ENCODE data around the gene ARPC4. TPM values are rescaled to one million over a fixed set of nuclear protein-coding genes. Genes with fewer than 3 reads are reported as not detected.
A peak's percentile ranks its signal among the peaks of the same experiment; 100 is the strongest.

ARPC4 gene
- total RNA-seq, 4 donors from 2014 or later: 129 to 191 (median 164) TPM

GRCh38 chr3:9809239-9809614 is 16.3 kb downstream of the ARPC4 start:
- peaks cover 25 to 50% (median 38%) of the 10 kb centered on the region in 4 donors for H3K36me3 ChIP-seq
- no peaks in the 10 kb centered on the region for H3K27me3 ChIP-seq
- peak overlapping the region; percentile 92 to 99 (median 96) for H3K27ac ChIP-seq (replicated peaks in 1 of 4)
- intact Hi-C loops (cut with DNase I): no loop called here
- H3K4me3 ChIP-seq: peak overlapping the region; percentile 69 to 89 (median 80)
- no peaks in the 10 kb centered on the region for H3K9me3 ChIP-seq
- no peak for DNase-seq (ENCODE audit: extremely low spot score)
- H3K4me1 ChIP-seq: peaks cover 18 to 27% (median 24%) of the 10 kb centered on the region in 4 donors
- TF ChIP-seq CTCF (IDR thresholded peaks at IDR 0.05) (no peak), POLR2A (IDR thresholded peaks at IDR 0.05; ENCODE audit: low read depth) (no peak), POLR2AphosphoS5 (IDR thresholded peaks at IDR 0.05) (no peak), EP300 (IDR thresholded peaks at IDR 0.05) (no peak)
- WGBS: 88% methylated on average over 4 of the region's 4 CpGs

GRCh38 chr3:9809615-9810432 is 16.9 kb downstream of the ARPC4 start, which contains the start of gene TTLL3:
Gene TTLL3, plus strand, starts transcription at chr3:9810262. Its CDS starts 400 bp downstream, at chr3:9810662.
- Histone ChIP-seq H3K4me3 (peak within 1 kb of the TSS; percentile 69 to 89 (median 80)), H3K36me3 (peaks cover 20 to 49% (median 35%) of the 10 kb centered on the region in 4 donors), H3K4me1 (peaks cover 18 to 27% (median 24%) of the 10 kb centered on the region in 4 donors), H3K27ac (replicated peaks in 1 of 4) (peak within 1 kb of the TSS; percentile 92 to 99 (median 96)), H3K9me3 (no peaks in the 10 kb centered on the region), H3K27me3 (no peaks in the 10 kb centered on the region)
- DNase-seq (ENCODE audit: extremely low spot score): peak; percentile 94
- WGBS: 2% methylated on average over 25 of the region's 76 CpGs
- TF ChIP-seq CTCF (IDR thresholded peaks at IDR 0.05): no peak
- peak; percentile 42 to 83 for TF ChIP-seq POLR2AphosphoS5 (IDR thresholded peaks at IDR 0.05)
- intact Hi-C loops (cut with DNase I): no loop called here

- H3K27ac ChIP-seq (replicated peaks in 1 of 4): peak overlapping the region; percentile 92 to 99 (median 96)
- intact Hi-C loops (cut with DNase I): no loop called here
- DNase-seq (ENCODE audit: extremely low spot score): no peak
- peak overlapping the region; percentile 69 to 89 (median 80) for H3K4me3 ChIP-seq
- no peaks in the 10 kb centered on the region for H3K27me3 ChIP-seq
- H3K4me1 ChIP-seq: peaks cover 18 to 27% (median 24%) of the 10 kb centered on the region in 4 donors
- peaks cover 14 to 48% (median 31%) of the 10 kb centered on the region in 4 donors for H3K36me3 ChIP-seq
- TF ChIP-seq POLR2AphosphoS5 (IDR thresholded peaks at IDR 0.05) (no peak), EP300 (IDR thresholded peaks at IDR 0.05) (no peak), POLR2A (IDR thresholded peaks at IDR 0.05; ENCODE audit: low read depth) (no peak), CTCF (IDR thresholded peaks at IDR 0.05) (no peak)
- 2% methylated on average over 17 of the region's 18 CpGs for WGBS
- H3K9me3 ChIP-seq: no peaks in the 10 kb centered on the region
These were observed 17.5 kb downstream of the ARPC4 start for GRCh38 chr3:9810433-9810770.

- Histone ChIP-seq H3K36me3 (peaks cover 9 to 48% (median 29%) of the 10 kb centered on the region in 4 donors), H3K27ac (replicated peaks in 1 of 4) (peak overlapping the region; percentile 92 to 99 (median 96)), H3K4me1 (peaks cover 18 to 27% (median 24%) of the 10 kb centered on the region in 4 donors), H3K4me3 (peak overlapping the region; percentile 69 to 89 (median 80)), H3K27me3 (no peaks in the 10 kb centered on the region), H3K9me3 (no peaks in the 10 kb centered on the region)
- intact Hi-C loops (cut with DNase I): no loop called here
- WGBS: 56% methylated on average over 10 of the region's 10 CpGs
- no peak for DNase-seq (ENCODE audit: extremely low spot score)
- TF ChIP-seq POLR2A (IDR thresholded peaks at IDR 0.05; ENCODE audit: low read depth) (no peak), EP300 (IDR thresholded peaks at IDR 0.05) (no peak), POLR2AphosphoS5 (IDR thresholded peaks at IDR 0.05) (no peak), CTCF (IDR thresholded peaks at IDR 0.05) (no peak)
These were observed 18.0 kb downstream of the ARPC4 start for GRCh38 chr3:9810846-9811245.

Measured in esophagus muscularis mucosa (tissue), 4 donors.